Urinary bladder (tissue), 4 donors: ENCODE data around the gene OPRM1. TPM values are rescaled to one million over a fixed set of nuclear protein-coding genes. Genes with fewer than 3 reads are reported as not detected.
"Not testable (repeated sequence)": the region's sequence is repeated elsewhere in the genome, so short reads cannot be mapped to it uniquely, and the experiment has no call there.

Experiments
- DNase-seq: peaks from one replicate; pipeline ENCODE4 v3.0.0-alpha.2; 2015; ENCODE audit errors: extremely low spot score
- H3K27ac ChIP-seq: one replicate; pipeline ENCODE4 v1.5.1; 2013; ENCODE audit warnings: low read depth, mild to moderate bottlenecking, moderate library complexity
- H3K36me3 ChIP-seq: one replicate; pipeline ENCODE4 v1.6.1; 2013; ENCODE audit warnings: mild to moderate bottlenecking, moderate library complexity; ENCODE audit not compliant: insufficient read depth
- H3K4me1 ChIP-seq: one replicate; pipeline ENCODE4 v1.6.1; 2013; ENCODE audit warnings: mild to moderate bottlenecking, moderate library complexity; ENCODE audit not compliant: insufficient read depth
- H3K4me3 ChIP-seq: one replicate; pipeline ENCODE4 v1.5.1; 2013; ENCODE audit warnings: low read depth, low read length
- WGBS: extraction: QIAGEN DNeasy Blood & Tissue Kit; methylation state at CpG from one replicate; pipeline ENCODE4 v1.1.7; 2013; 5-methylcytosine and 5-hydroxymethylcytosine counted together
- polyA plus RNA-seq: library from polyadenylated mRNA; stranded (reverse); fragments of 200-250 nt; gene quantifications from one replicate; pipeline ENCODE4 v1.2.3, GENCODE V29; 2013
- total RNA-seq: library from RNA; depleted of rRNA; stranded (reverse); fragments of >200 nt; gene quantifications from one replicate; pipeline ENCODE4 v1.2.3, GENCODE V29; 2014
- donor health status: healthy with polysubstance abuse.
- donor health status: healthy.

Gene OPRM1
- total and polyA plus RNA-seq, 2 donors = 0.09 to 1.2 TPM

DNA sequence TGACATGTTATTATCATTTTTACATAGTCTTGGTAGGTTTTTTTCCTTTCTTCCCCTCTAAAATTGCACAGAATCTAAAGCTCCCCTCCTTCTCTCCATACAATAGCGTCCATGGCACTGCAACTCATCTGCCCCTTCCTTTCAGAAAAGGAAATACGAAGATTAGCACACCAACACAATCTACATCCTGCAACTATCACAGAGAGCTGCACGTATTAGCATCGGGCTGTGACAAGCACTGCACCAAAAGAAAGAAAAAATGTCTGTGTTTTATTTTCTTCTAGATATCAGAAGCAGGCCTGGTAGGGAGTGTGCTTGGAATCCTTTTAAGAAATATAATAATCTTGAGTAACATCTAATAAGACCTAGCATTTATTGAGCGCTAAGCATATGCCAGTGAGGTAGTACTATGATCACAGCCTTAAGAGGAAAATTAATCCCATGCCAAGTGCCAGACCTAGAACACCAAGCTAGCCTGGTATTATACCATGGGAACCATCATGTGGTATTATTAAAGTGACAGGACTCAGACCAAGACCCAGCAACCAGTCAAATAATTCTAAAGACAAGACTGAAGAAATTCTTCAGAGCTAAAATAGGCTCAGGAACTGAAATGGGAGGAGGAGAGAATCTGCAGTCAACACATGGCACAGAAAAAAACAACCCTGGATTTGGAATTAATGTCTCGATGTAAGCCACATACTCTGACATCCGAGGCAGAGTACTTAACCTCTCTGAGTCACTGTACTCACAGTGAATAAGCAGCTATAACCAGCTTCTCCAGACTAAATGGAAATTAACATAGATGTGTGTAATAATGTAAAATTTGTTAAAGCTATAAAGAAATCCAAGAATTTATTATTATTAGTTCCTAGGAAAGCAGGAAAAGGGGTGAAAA, 193.2 kb downstream of the OPRM1 start:
- no peaks in the 10 kb centered on the region for H3K4me1 ChIP-seq
- no peak overlapping the region for H3K4me3 ChIP-seq
- DNase-seq = no peak
- no peaks in the 10 kb centered on the region for H3K36me3 ChIP-seq
- no peak overlapping the region for H3K27ac ChIP-seq
- WGBS = 70% methylated on average over 7 of the region's 7 CpGs

DNA sequence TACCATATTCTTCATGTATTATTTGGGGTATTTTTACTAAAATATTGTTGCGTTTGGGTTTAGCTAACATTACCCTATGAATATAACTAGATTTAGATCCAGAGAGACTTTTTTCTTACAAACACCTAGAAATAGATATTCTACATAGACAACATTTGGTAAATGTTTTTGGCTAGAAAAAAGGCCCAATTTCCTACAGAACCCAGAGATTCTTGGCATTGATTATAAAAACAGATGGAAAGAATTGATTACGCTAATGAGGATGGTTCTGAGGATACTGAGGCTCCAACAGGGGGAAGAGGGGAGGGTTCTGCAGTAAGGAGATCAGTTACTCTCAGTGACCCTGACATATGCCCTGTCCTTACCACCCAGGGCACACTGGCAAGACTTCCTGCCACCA, 194.3 kb downstream of the OPRM1 start:
- Histone ChIP-seq H3K27ac (no peak overlapping the region), H3K36me3 (no peaks in the 10 kb centered on the region), H3K4me3 (no peak overlapping the region), H3K4me1 (no peaks in the 10 kb centered on the region)
- 96% methylated on average over 2 of the region's 2 CpGs for WGBS
- no peak for DNase-seq

DNA sequence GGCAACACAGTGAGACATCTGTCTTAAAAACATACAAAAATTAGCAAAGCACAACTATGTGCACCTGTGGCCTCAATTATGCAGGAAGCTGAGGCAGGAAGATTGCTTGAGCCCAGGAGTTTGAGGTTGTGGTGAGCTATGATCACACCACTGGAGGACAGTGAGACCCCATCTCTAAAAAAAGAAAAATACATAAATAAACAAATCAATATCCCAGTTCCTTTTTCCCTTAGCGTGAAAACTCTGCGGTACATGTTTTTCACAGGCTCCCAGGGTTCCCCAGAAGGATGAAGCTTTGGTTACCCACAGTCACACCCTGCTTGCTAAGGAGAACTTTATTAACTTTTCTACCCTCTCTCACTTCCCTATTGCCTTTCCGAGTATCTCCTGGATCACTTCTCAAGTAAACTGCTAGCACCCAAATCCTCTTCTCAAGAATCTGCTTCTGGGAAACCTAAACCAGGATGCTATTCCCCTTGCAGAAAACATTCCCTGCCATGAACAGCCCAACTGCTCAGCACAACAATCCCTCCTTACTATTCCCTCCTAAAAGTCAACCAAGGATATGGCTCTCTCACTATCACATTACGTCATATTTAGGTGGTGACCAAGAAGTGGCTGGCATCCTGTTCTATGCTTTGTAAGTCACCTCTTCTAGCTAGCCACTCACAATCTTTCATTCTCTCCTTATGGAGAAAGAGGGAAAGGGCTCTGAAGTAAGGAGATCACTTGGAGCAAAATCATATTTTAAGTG, 195.2 kb downstream of the OPRM1 start:
- Histone ChIP-seq H3K4me3 (no peak overlapping the region), H3K4me1 (no peaks in the 10 kb centered on the region), H3K27ac (no peak overlapping the region), H3K36me3 (no peaks in the 10 kb centered on the region)
- no peak for DNase-seq
- WGBS = 94% methylated on average over 4 of the region's 4 CpGs

GRCh38 chr6:154236646-154237301, 197.7 kb downstream of the OPRM1 start:
- no peak for DNase-seq
- H3K4me3 ChIP-seq = no peak overlapping the region
- WGBS = 70% methylated on average over 4 of the region's 4 CpGs
- no peak overlapping the region for H3K27ac ChIP-seq
- no peaks in the 10 kb centered on the region for H3K36me3 ChIP-seq
- no peaks in the 10 kb centered on the region for H3K4me1 ChIP-seq

DNA sequence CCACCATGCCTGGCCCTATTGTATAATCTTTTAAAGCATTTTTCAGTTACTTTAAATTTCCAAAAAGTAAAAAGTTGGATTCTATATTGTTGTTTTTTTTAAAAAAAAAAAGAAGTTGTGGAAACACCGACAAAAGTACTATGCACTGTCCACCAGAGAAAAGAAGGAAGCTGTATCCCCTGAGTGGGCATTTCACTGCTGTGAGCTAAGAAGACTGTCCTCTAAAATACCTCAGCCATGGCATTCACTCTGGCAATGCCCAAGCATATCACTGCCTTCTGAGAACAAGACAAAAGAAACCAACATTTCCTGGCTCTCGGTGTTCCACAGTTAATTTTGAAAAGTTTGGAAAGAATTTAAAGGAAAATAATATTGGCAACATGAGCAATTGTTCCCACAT, 199.8 kb downstream of the OPRM1 start:
- H3K36me3 ChIP-seq = no peaks in the 10 kb centered on the region
- no peak overlapping the region for H3K4me3 ChIP-seq
- no peak overlapping the region for H3K27ac ChIP-seq
- 89% methylated on average over 2 of the region's 2 CpGs for WGBS
- DNase-seq = no peak
- no peaks in the 10 kb centered on the region for H3K4me1 ChIP-seq

DNA sequence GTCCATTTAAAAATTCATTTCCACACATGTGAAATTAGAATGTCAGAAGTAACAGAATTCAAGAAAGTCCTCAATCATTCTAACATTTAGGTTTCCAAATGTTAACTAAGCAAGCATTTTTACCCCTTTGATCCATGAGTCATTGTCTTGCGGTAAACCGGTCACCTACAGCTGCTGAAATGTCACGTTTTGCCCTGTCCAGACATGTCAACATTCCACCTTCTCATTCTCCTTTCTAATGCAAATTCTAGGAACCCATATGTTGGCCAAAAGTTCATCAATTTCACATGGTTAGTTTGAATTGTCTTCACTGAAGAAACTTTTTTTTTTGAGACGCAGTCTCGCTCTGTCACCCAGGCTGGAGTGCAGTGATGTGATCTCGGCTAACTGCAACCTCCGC, 200.4 kb downstream of the OPRM1 start:
- H3K4me3 ChIP-seq = no peak overlapping the region
- WGBS = 90% methylated on average over 7 of the region's 7 CpGs
- no peaks in the 10 kb centered on the region for H3K4me1 ChIP-seq
- DNase-seq = no peak
- no peak overlapping the region for H3K27ac ChIP-seq
- H3K36me3 ChIP-seq = no peaks in the 10 kb centered on the region

DNA sequence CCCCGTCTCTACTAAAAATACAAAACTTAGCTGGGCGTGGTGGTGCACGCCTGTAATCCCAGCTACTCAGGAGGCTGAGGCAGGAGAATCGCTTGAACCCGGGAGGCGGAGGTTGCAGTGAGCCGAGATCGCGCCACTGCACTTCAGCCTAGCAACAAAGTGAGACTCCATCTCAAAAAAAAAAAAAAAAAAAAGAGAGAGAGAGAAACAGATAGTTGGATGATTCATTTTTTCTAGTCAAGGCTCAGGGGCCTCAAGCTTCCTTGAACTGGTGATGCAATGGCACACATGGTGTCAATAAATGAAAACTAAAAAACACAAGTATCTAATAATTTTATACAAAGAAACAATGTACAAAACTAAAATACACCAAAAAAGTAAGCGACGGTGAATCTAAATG, 202.0 kb downstream of the OPRM1 start:
- whole genome bisulfite sequencing = 94% methylated on average over 11 of the region's 11 CpGs
- not testable (repeated sequence) for H3K4me1 ChIP-seq, H3K4me3 ChIP-seq, DNase-seq, H3K27ac ChIP-seq, H3K36me3 ChIP-seq

GRCh38 chr6:154241581-154241980, 202.5 kb downstream of the OPRM1 start:
- DNase-seq = no peak
- H3K36me3 ChIP-seq = no peaks in the 10 kb centered on the region
- H3K4me3 ChIP-seq = no peak overlapping the region
- H3K4me1 ChIP-seq = no peaks in the 10 kb centered on the region
- no peak overlapping the region for H3K27ac ChIP-seq
- WGBS = 91% methylated on average over 8 of the region's 8 CpGs

DNA sequence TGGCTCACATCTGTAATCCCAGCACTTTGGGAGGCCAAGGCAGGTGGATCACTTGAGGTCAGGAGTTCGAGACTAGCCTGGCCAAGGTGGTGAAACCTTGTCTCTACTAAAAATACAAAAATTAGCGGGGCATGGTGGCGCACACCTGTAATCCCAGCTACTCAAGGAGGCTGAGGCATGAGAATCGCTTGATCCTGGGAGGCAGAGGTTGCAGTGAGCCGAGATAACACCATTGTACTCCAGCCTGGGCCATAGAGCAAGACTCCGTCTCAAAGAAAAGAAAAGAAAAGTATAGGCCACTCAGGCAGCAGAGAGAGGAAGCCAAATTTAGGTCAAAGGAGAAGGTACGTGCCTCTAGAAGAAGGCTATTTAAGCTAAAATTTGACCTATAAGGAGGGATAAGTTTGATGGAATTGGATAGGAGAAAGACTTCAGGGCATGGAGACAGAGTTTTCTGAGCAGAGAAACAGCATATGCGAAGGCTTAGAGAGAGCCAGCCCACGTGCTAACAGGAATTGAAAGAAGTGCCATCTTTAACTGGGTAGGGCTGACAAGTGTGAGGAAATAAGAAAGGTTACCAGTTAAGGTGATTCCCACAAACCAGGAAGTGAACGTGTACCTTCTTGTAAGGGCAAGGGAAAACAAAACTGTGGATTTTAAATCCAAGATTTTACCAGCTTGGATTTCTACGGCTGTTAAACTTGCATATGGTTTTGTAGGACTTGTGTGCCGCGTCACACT, 203.7 kb downstream of the OPRM1 start:
- H3K4me3 ChIP-seq = no peak overlapping the region
- WGBS = 93% methylated on average over 13 of the region's 13 CpGs
- no peaks in the 10 kb centered on the region for H3K36me3 ChIP-seq
- no peak overlapping the region for H3K27ac ChIP-seq
- H3K4me1 ChIP-seq = no peaks in the 10 kb centered on the region
- DNase-seq = no peak

- WGBS = 65% methylated on average over 6 of the region's 6 CpGs
- H3K27ac ChIP-seq = no peak overlapping the region
Observed at GRCh38 chr6:154243793-154244750, 205.0 kb downstream of the OPRM1 start.

GRCh38 chr6:154245506-154245905, 206.5 kb downstream of the OPRM1 start:
- no peaks in the 10 kb centered on the region for H3K4me1 ChIP-seq
- H3K36me3 ChIP-seq = no peaks in the 10 kb centered on the region
- WGBS = 67% methylated on average over 5 of the region's 5 CpGs
- peak overlapping the region; percentile 1 for H3K4me3 ChIP-seq
- no peak for DNase-seq
- no peak overlapping the region for H3K27ac ChIP-seq

More at GRCh38 chr6:154243793-154244750, 205.0 kb downstream of the OPRM1 start:
- no peak overlapping the region for H3K4me3 ChIP-seq
- DNase-seq = no peak
- H3K36me3 ChIP-seq = no peaks in the 10 kb centered on the region
- no peaks in the 10 kb centered on the region for H3K4me1 ChIP-seq

DNA sequence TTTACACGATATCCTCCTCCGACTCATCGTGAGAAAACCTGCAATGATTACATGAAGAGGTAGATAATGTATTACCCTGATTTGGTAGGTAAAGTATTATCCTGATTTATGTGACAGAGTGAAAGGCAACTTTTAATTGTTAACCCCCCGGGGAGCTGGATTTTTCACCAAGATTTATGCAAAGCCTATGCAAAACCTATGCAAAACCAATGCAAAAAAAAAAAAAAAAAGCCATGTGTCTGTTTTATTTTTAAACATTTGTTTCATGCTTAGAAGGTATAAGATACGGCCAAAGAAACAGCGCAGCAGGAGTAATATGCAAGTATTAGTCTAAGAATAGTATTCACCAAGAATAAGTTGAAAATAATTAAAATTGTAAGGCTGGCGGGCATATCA, 207.7 kb downstream of the OPRM1 start:
- no peak for DNase-seq
- Histone ChIP-seq H3K27ac (peak overlapping the region; percentile 32), H3K4me1 (no peaks in the 10 kb centered on the region), H3K4me3 (peak overlapping the region; percentile 35), H3K36me3 (no peaks in the 10 kb centered on the region)
- 88% methylated on average over 7 of the region's 7 CpGs for WGBS
